GM19035 (cell line): Measurements from ENCODE around the gene DEDD.

Source experiments
- ATAC-seq: cut with Tn5 transposase; IDR thresholded peaks from one replicate; pipeline ENCODE4 v1.9.1; 2021; ENCODE audit not compliant: unreplicated experiment

The DEDD gene

GRCh38 chr1:161164901-161165610, 32.6 kb upstream of the DEDD start:
- ATAC-seq: no peak

GRCh38 chr1:161163793-161164192, 31.3 kb upstream of the DEDD start:
- no peak for ATAC-seq

GRCh38 chr1:161162806-161163205, 30.3 kb upstream of the DEDD start:
- ATAC-seq: no peak

- ATAC-seq: no peak
These were observed 29.6 kb upstream of the DEDD start for GRCh38 chr1:161162052-161162451.

- no peak for ATAC-seq
These were observed 29.2 kb upstream of the DEDD start for GRCh38 chr1:161161652-161162051.

GRCh38 chr1:161160671-161161145, 28.2 kb upstream of the DEDD start:
- ATAC-seq: no peak

- no peak for ATAC-seq
These were observed 27.4 kb upstream of the DEDD start for GRCh38 chr1:161159913-161160243.

GRCh38 chr1:161159087-161159912, 26.8 kb upstream of the DEDD start, which contains the start of gene USP21:
USP21 (plus strand) TSS chr1:161159500; CDS start chr1:161160641, 1,141 bp downstream.
- ATAC-seq: peak; percentile 85

GRCh38 chr1:161158316-161159010, 26.0 kb upstream of the DEDD start:
- ATAC-seq: no peak

- no peak for ATAC-seq
These were observed 25.4 kb upstream of the DEDD start for GRCh38 chr1:161157867-161158266.

- peak; percentile 88 for ATAC-seq
These were observed 21.3 kb upstream of the DEDD start, which contains the start of gene UFC1 for GRCh38 chr1:161153682-161154337. UFC1 (plus strand) TSS chr1:161153978; CDS start chr1:161153998, 20 bp downstream.

GRCh38 chr1:161153176-161153575, 20.7 kb upstream of the DEDD start:
- ATAC-seq: peak; percentile 15

GRCh38 chr1:161145832-161146231, 13.4 kb upstream of the DEDD start:
- no peak for ATAC-seq

- ATAC-seq: no peak
These were observed 8.4 kb upstream of the DEDD start for GRCh38 chr1:161140755-161141400.

- no peak for ATAC-seq
These were observed 7.3 kb upstream of the DEDD start for GRCh38 chr1:161139766-161140165.

- ATAC-seq: no peak
These were observed 6.0 kb upstream of the DEDD start for GRCh38 chr1:161138431-161138830.

GRCh38 chr1:161137881-161138280, 5.4 kb upstream of the DEDD start:
- no peak for ATAC-seq

- peak; percentile 5 for ATAC-seq
These were observed 813 bp upstream of the DEDD start for GRCh38 chr1:161133220-161133740.

GRCh38 chr1:161131523-161132409, 701 bp downstream of the DEDD start:
- ATAC-seq: no peak
